HG03432 (cell line): ENCODE results near the gene KLK3.

Experiments
- ATAC-seq: cut with Tn5 transposase; IDR thresholded peaks from one replicate; pipeline ENCODE4 v1.9.1; 2021; ENCODE audit warnings: mild to moderate bottlenecking, moderate library complexity; ENCODE audit not compliant: unreplicated experiment

Gene KLK3

GRCh38 chr19:50896591-50897190 is 42.0 kb downstream of the KLK3 start:
- ATAC-seq: peak; percentile 87

GRCh38 chr19:50897191-50897607 is 42.5 kb downstream of the KLK3 start:
- ATAC-seq: peak; percentile 37

- ATAC-seq: no peak
Observed at GRCh38 chr19:50897612-50898011, 42.9 kb downstream of the KLK3 start.

GRCh38 chr19:50898018-50898417 is 43.3 kb downstream of the KLK3 start:
- ATAC-seq: no peak

GRCh38 chr19:50899569-50899968 is 44.9 kb downstream of the KLK3 start:
- ATAC-seq: no peak

- ATAC-seq: no peak
Observed at GRCh38 chr19:50902640-50903039, 47.9 kb downstream of the KLK3 start.

- ATAC-seq: no peak
Observed at GRCh38 chr19:50906217-50906616, 51.5 kb downstream of the KLK3 start.

- ATAC-seq: no peak
Observed at GRCh38 chr19:50908336-50908735, 53.6 kb downstream of the KLK3 start.

GRCh38 chr19:50909240-50910070 is 54.7 kb downstream of the KLK3 start:
- ATAC-seq: peak; percentile 61
